SK-N-DZ (cell line): Measurements from ENCODE around the gene STAT3.

Source experiments
- DNase-seq: peaks from one replicate; pipeline ENCODE4 v3.0.0-alpha.2; 2015; ENCODE audit warnings: low spot score

Gene STAT3

GRCh38 chr17:42354956-42355843 lies 33.0 kb downstream of the STAT3 start:
- DNase-seq = no peak

- DNase-seq = no peak
Measured at GRCh38 chr17:42348104-42348503, 40.1 kb downstream of the STAT3 start.

GRCh38 chr17:42347606-42348005 lies 40.6 kb downstream of the STAT3 start:
- DNase-seq = no peak

GRCh38 chr17:42347198-42347597 lies 41.0 kb downstream of the STAT3 start:
- DNase-seq = no peak

- no peak for DNase-seq
Measured at GRCh38 chr17:42346481-42346880, 41.8 kb downstream of the STAT3 start.

GRCh38 chr17:42345396-42346073 lies 42.7 kb downstream of the STAT3 start:
- no peak for DNase-seq

- no peak for DNase-seq
Measured at GRCh38 chr17:42342242-42343008, 45.8 kb downstream of the STAT3 start.

- DNase-seq = no peak
Measured at GRCh38 chr17:42341568-42341967, 46.7 kb downstream of the STAT3 start.

- no peak for DNase-seq
Measured at GRCh38 chr17:42340691-42341127, 47.5 kb downstream of the STAT3 start.

GRCh38 chr17:42339221-42339620 lies 49.0 kb downstream of the STAT3 start:
- DNase-seq = no peak

GRCh38 chr17:42338427-42338985 lies 49.7 kb downstream of the STAT3 start:
- DNase-seq = no peak

GRCh38 chr17:42337442-42337841 lies 50.8 kb downstream of the STAT3 start:
- no peak for DNase-seq

GRCh38 chr17:42334677-42335076 lies 53.6 kb downstream of the STAT3 start:
- no peak for DNase-seq

GRCh38 chr17:42333053-42333452 lies 55.2 kb downstream of the STAT3 start:
- no peak for DNase-seq

- DNase-seq = no peak
Measured at GRCh38 chr17:42329025-42329976, 58.9 kb downstream of the STAT3 start.

- no peak for DNase-seq
Measured at GRCh38 chr17:42325026-42325425, 63.2 kb downstream of the STAT3 start.

GRCh38 chr17:42323268-42323773 lies 64.9 kb downstream of the STAT3 start:
- no peak for DNase-seq

- DNase-seq = peak; percentile 91
Measured at GRCh38 chr17:42322382-42323267, 65.6 kb downstream of the STAT3 start.

- DNase-seq = no peak
Measured at GRCh38 chr17:42321555-42321954, 66.7 kb downstream of the STAT3 start.
